Keratinocyte (primary cell): Measurements from ENCODE around the gene FNDC10.
"Not testable (repeated sequence)": the region's sequence is repeated elsewhere in the genome, so short reads cannot be mapped to it uniquely, and the experiment has no call there.

Experiments
- CTCF ChIP-seq, 3 experiments: IDR thresholded peaks in 1 of 3; conservative IDR thresholded peaks in 1 of 3; optimal IDR thresholded peaks in 1 of 3; 2 replicates in 2 of 3; 3 replicates in 1 of 3; pipeline versions ENCODE3 to v1.5.1; 2011; ENCODE audit warnings: low read length in 3 of 3, mild to moderate bottlenecking in 3 of 3, moderate library complexity in 2 of 3, control low read depth in 1 of 3, inconsistent platforms in 1 of 3; ENCODE audit not compliant: insufficient read depth in 2 of 3; ENCODE audit errors: extremely low read depth in 1 of 3
- EZH2 ChIP-seq: IDR thresholded peaks from one replicate; pipeline ENCODE4 v1.6.1; 2012; ENCODE audit warnings: inconsistent platforms, mild to moderate bottlenecking, low read length, moderate library complexity

GRCh38 chr1:1646326-1646725 lies 46.4 kb upstream of the FNDC10 start:
- not testable (repeated sequence) for TF ChIP-seq EZH2; CTCF (optimal IDR thresholded peaks at IDR 0.05 in 1 of 3, IDR thresholded peaks at IDR 0.05 in 1 of 3, conservative IDR thresholded peaks at IDR 0.05 in 1 of 3; ENCODE audit: extremely low read depth in 1 of 3, insufficient read depth in 2 of 3, low read length in 3 of 3)
